GM12874 (cell line): Measurements from ENCODE around the gene SMR3B.

ENCODE experiments used
- CTCF ChIP-seq: IDR thresholded peaks from 2 replicates; pipeline ENCODE4 v1.5.1; 2011; ENCODE audit warnings: low read depth, mild to moderate bottlenecking, control low read depth, low read length, moderate library complexity; ENCODE audit not compliant: insufficient read depth

SMR3B gene

DNA sequence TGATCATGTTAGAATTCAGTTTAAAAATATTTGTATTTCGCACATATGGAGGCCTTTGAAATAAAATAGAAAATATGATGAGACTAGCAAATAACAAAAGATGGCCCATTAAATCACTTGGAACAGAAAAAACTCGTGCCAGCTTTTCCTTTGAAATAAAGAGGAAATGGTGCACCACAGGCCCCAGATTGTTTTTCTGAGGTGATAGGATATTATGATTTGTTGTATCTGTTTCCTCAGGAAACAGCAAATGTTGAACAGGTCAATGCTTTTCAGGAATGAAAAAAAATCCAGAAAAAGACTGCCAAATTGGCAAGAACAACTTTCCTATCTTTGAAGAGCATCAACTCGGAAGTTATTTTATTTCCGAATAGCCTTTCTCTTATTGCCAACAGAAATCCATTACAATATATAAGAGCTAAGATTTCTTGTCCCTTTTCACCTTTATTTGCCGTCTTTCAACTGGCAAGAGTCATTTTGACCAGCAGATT is at the start of gene SMR3B:
TSS of gene SMR3B (plus strand) at position 441 of the 491 bp plus-strand sequence. CDS start 1,380 bp downstream, outside the sequence.
- TF ChIP-seq CTCF, result no peak

- TF ChIP-seq CTCF, result no peak
Measured at GRCh38 chr4:70334681-70335080, 48.2 kb upstream of the SMR3B start, which contains the start of gene CABS1. TSS of gene CABS1 (plus strand) at chr4:70334981. CDS start at chr4:70335040, 59 bp downstream.

DNA sequence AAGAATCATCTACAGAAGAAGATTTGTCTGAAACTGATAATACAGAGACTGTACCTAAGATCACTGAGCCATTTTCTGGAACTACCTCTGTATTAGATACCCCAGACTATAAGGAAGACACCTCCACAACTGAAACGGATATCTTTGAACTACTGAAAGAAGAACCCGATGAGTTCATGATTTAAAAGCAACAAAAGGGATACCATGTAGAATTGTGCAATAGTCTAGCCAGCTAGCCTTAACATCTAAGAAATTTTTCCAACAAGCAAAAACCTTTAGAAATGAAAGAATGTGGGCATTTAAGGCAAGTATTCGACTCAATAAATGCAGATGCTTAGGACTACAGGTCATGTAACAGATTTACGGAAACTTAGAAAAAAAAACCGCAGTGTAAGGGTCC is 46.9 kb upstream of the SMR3B start:
- no peak for TF ChIP-seq CTCF

DNA sequence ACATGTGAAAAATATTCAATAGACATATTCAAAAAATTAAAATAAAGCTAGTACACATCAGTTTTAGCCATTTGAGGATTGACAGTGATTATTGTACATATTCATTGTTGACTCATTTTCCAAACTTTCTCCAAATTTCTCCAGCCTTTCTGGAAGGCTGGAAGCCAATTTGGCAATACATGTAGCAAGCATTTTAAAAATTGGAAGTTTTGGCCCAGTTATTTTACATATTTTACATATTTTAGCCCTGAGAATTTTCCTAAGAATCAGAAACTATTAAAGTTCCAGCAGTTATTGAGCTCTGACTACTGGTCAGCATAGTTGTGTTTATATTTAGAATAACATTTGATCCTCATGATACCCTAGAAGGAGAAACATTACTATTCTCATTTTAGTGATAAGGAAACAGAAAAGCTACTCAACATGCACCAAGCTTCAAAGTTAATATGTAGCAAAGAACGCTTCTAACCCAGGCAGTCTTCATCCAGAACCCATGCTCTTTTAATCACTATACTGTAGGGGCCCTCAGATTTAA is 45.0 kb upstream of the SMR3B start:
- no peak for TF ChIP-seq CTCF

GRCh38 chr4:70356185-70356584 is 26.7 kb upstream of the SMR3B start:
- no peak for TF ChIP-seq CTCF

GRCh38 chr4:70359115-70359661 is 23.7 kb upstream of the SMR3B start:
- TF ChIP-seq CTCF, result no peak

DNA sequence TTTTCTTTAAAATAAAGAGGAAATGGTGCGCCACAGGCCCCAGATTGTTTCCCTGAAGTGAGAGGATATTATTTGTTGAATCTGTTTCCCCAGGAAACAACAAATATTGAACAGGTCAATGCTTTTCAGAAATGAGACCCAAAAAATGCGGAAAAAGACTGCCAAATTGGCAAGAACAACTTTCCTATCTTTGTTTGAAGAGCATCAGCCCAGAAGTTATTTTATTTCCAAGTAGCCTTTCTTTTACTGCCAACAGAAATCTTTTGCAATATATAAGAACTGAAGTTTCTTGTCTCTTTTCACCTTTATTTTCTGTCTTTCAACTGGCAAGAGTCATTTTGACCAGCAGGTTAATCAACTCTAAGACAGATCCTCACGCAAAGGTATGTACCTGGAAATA is 22.5 kb upstream of the SMR3B start, which contains the start of gene SMR3A:
TSS of gene SMR3A (plus strand) at position 301 of the 400 bp plus-strand sequence. CDS start 1,356 bp downstream, outside the sequence.
- TF ChIP-seq CTCF, result no peak
